Colonic mucosa (tissue), 4 donors: ENCODE results near the gene CDK5RAP3. TPM values are rescaled to one million over a fixed set of nuclear protein-coding genes. Genes with fewer than 3 reads are reported as not detected.
A peak's percentile ranks its signal among the peaks of the same experiment; 100 is the strongest.

Experiments
- DNase-seq: peaks from one replicate; pipeline ENCODE4 v3.0.0-alpha.2; 2020
- H3K27ac ChIP-seq: fragments of 200-600 bp; one replicate; pipeline ENCODE4 v1.8.0; 2021
- H3K27me3 ChIP-seq: fragments of 200-600 bp; one replicate; pipeline ENCODE4 v1.8.0; 2021
- H3K36me3 ChIP-seq: fragments of 200-600 bp; one replicate; pipeline ENCODE4 v1.8.0; 2021
- H3K4me1 ChIP-seq: fragments of 200-600 bp; one replicate; pipeline ENCODE4 v1.8.0; 2021; ENCODE audit warnings: mild to moderate bottlenecking
- H3K4me3 ChIP-seq: fragments of 200-600 bp; one replicate; pipeline ENCODE4 v1.8.0; 2021
- H3K9ac ChIP-seq, 2 donors: one replicate each; pipeline ENCODE4 v1.7.0; 2013; ENCODE audit warnings: control low read depth in 2 of 2, low read depth in 2 of 2, low read length in 2 of 2
- H3K9me3 ChIP-seq: fragments of 200-600 bp; one replicate; pipeline ENCODE4 v1.8.0; 2021
- CTCF ChIP-seq: fragments of 200-600 bp; IDR thresholded peaks from one replicate; pipeline ENCODE4 v1.8.0; 2022; ENCODE audit warnings: antibody characterized with exemption, mild to moderate bottlenecking
- intact Hi-C: fragments of 100-400 bp; cut with DNase I; formaldehyde crosslinking; loops from one replicate; pipeline ENCODE4 v1.14.1; 2022
- total RNA-seq, 2 donors: library from RNA; stranded (reverse); fragmentation: NEBNext Ultra II Directional in 1 of 2; extraction: Animal tissue kit (Norgen Biotek cat#: 25700) in 1 of 2; gene quantifications; one replicate each; pipeline ENCODE4 v1.2.1, GENCODE V29; 2021
- donor health status: healthy.
- donor health status: DM: no; HTN: no; CAD: no.
- donor health status: DM: no; HTN: no; CAD: no.

CDK5RAP3 gene
- total RNA-seq, 2 donors from 2014 or later: 131 to 172 TPM

DNA sequence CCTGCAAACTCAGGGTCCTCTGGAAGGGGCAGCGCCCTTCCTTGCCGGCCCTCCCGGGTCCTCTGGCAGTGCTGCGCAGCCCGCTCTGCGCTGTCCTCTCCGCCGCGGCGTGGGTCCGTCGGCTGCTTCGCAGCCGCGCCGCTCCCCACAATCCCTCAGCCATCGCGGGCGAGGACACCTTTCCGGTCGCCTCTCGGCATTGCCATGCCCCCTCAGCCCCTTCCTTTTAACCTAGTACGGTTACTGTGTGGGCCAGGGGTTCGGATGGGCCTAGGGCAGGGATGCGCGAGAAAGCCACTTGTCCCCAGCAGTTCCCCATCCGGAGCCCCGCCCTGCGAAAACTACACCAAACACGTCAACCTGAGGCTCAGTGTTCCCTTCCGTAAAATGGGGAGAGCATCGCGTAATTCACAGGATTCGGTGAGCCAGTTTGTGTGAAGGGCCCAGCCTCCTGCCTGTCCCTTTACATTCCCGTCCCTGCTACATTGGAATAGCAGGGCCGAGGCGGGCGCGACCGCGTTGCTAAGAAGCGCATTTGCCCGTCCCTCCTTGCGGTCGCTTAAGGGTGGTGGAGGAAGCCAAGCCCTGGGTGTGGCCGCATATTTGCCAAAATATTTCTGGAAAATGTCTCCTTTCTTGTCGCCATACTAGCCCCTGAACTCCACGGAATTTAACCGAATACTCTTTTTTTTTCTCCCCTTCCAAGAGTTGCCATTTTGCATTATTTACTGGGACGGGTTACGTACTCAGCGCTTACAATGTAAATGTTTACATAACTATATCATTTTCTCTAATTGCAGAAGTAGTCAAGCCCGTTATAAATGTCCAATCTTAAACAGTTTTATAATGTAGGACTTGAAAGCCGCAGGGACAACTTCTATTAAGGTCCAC, 53.5 kb downstream of the CDK5RAP3 start:
- Histone ChIP-seq H3K27me3 (no peaks in the 10 kb centered on the region), H3K27ac (peak overlapping the region; percentile 51), H3K36me3 (no peaks in the 10 kb centered on the region), H3K9me3 (no peaks in the 10 kb centered on the region), H3K4me1 (peaks cover 12% of the 10 kb centered on the region), H3K9ac (peak overlapping the region; percentile 35 to 47), H3K4me3 (peak overlapping the region; percentile 41)
- intact Hi-C loops: loop anchor here (5.0 kb wide), 1 partner anchor 108 kb away; no protein-coding TSS in a partner anchor
- no peak for TF ChIP-seq CTCF
- DNase-seq: peak; percentile 84

DNA sequence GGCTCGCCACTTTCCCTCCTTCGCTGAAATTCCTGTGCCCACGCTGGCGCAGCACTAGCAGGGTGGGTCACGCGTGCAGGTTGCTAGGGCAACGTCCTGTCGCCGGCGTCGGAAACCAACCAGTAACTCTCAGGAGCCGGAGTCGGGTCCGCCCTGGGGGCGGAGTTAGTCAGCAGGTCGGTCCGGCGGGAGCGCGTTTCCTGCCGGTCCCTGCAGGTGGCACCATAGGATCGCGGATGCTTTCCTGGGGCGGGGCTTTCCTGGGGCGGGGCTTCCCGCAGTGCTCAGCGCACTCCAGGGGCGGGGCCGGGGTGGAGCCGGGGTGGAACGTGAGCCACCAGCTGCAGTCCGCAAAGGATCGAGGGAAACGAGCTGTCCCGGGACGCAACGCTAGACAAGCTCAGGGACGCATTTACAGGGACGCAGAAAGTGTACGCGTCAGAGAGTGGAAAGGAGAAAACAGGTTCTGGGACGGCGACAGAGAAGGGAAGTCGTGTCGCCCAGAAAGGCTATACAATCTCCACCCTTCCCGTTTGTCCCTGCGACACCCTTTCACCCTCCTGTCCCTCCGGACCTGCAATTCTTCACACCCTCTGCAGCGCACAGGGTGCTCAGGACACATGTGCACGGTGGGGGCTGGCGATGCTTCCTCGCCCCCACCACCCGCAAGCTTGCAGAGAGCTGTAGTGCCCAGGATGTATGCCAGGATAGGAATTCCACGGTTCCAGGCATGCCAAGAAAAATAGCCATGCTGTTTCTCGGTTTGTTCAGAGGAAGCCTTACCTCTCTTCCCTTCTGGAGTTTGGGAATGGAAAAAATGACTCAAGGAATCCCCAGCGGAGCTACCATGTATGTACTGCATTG, 54.4 kb downstream of the CDK5RAP3 start:
- intact Hi-C loops: loop anchor here (5.0 kb wide), 1 partner anchor 107 kb away; no protein-coding TSS in a partner anchor
- TF ChIP-seq CTCF: peak; percentile 49
- H3K27me3 ChIP-seq: no peaks in the 10 kb centered on the region

DNA sequence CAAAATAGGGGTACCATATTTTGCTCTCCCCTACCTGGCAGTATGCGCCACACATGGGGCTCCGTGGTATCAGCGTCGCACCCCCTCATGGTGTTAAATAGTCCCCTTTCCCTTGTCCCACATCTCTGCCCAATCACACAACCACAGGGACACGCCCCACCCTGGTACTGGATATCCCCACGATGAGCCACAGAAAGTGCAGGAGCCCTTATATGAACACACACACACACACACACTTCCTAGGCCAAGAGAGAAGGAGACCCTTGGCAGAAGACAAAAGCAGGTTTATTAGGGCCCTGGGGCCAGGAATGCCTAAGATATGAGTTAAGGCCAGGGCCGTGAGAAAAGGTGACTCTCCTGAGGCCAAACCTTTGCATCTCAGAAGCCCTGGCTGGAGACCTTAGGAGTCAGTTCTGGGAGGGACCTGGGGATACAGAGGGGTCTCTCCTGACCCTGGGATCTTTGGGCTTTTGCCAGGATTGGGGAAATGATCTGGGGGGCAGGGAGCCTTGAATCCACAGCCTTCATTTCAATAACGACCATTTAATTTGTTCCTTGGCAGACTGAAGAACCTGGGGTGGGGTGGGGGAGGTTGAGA, 55.1 kb downstream of the CDK5RAP3 start:
- Histone ChIP-seq H3K9ac (peak overlapping the region in 1 of 2 donors; percentile 81), H3K9me3 (no peaks in the 10 kb centered on the region), H3K4me3 (no peak overlapping the region), H3K36me3 (no peaks in the 10 kb centered on the region), H3K4me1 (peaks cover 12% of the 10 kb centered on the region), H3K27me3 (no peaks in the 10 kb centered on the region), H3K27ac (no peak overlapping the region)
- no peak for TF ChIP-seq CTCF
- intact Hi-C loops: loop anchor here (1.0 to 5.0 kb wide), 2 partner anchors 48 to 106 kb away; no protein-coding TSS in a partner anchor
- peak; percentile 49 for DNase-seq

More for the DNA sequence above, 54.4 kb downstream of the CDK5RAP3 start:
- Histone ChIP-seq H3K9ac (peak overlapping the region; percentile 61 to 81), H3K27ac (peak overlapping the region; percentile 51), H3K4me3 (peak overlapping the region; percentile 41), H3K9me3 (no peaks in the 10 kb centered on the region), H3K4me1 (peaks cover 12% of the 10 kb centered on the region), H3K36me3 (no peaks in the 10 kb centered on the region)
- DNase-seq: peak; percentile 99

DNA sequence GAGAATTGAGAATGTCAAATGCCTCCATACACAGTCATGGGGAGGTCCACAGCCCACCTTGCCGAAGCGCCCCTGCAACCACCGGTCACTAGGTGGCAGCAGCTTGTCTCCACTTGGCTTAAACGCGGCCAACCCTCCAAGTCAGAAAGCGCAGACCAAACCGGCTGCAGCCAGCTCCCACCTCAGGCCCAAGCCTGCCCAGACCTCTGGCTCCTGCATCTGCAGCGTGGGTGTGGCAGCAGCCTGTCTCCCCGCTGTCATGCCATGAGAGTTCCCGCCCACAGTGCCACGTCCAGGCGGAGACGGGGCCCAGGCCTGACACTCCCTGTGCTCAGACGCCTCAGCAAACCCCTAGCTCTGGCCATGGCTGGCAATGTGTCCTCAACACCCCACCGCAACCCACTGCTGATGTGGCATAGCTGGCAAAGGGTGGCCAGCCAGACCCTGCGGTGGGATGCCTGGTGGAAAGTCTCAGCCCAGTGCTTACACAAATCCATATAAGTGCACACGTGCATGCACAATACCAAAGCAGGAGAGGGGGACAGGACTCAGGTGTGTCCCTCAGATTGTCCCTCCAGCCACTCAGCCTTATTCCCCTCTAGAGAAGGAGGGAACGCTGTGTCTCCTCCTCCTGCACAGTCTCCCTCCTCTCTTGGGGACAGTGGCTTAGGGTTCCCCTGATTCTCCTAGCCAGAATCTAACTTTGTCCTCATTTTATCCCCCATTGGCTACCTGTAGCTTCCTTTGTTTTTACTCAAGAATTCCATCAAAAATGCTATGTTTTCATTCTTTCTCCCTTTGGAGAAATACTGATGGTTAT, 55.8 kb downstream of the CDK5RAP3 start:
- no peaks in the 10 kb centered on the region for H3K36me3 ChIP-seq
- no peak overlapping the region for H3K4me3 ChIP-seq
- no peaks in the 10 kb centered on the region for H3K27me3 ChIP-seq
- peak; percentile 92 for DNase-seq
- peak; percentile 78 for TF ChIP-seq CTCF
- intact Hi-C loops: loop anchor here (1.0 to 5.0 kb wide), 2 partner anchors 48 to 106 kb away; no protein-coding TSS in a partner anchor
- H3K9ac ChIP-seq: peak overlapping the region in 1 of 2 donors; percentile 81
- peaks cover 12% of the 10 kb centered on the region for H3K4me1 ChIP-seq
- no peaks in the 10 kb centered on the region for H3K9me3 ChIP-seq
- peak overlapping the region; percentile 34 for H3K27ac ChIP-seq
